Body of pancreas (tissue), 4 donors: Measurements from ENCODE around the gene DCT. TPM values are rescaled to one million over a fixed set of nuclear protein-coding genes. Genes with fewer than 3 reads are reported as not detected.

ENCODE experiments used
- ATAC-seq: fragments of 150-250 bp; one replicate; pipeline ENCODE4 v1.9.1; 2016
- DNase-seq, 4 donors: peaks; one replicate each; pipeline ENCODE4 v3.0.0-alpha.2; 2019
- H3K27ac ChIP-seq, 4 donors: fragments of 200-600 bp; sonication (generic); 1 replicate in 3 of 4; 2 replicates in 1 of 4; pipeline versions ENCODE4 v1.5.1 to v1.6.1; 2016 to 2019; ENCODE audit warnings: mild to moderate bottlenecking in 1 of 4, mixed read lengths in 1 of 4, moderate library complexity in 1 of 4
- H3K27me3 ChIP-seq, 2 donors: fragments of 200-600 bp; sonication (generic); one replicate each; pipeline ENCODE4 v1.6.0; 2016; ENCODE audit warnings: mild to moderate bottlenecking in 1 of 2
- H3K36me3 ChIP-seq, 2 donors: fragments of 200-600 bp; sonication (generic); replicated peaks in 1 of 2; 2 replicates each; pipeline ENCODE4 v1.5.1; 2016; ENCODE audit warnings: low read depth in 2 of 2; ENCODE audit not compliant: insufficient read depth in 1 of 2
- H3K4me1 ChIP-seq: fragments of 200-600 bp; sonication (generic); one replicate; pipeline ENCODE4 v1.6.0; 2016
- H3K4me3 ChIP-seq, 2 donors: fragments of 200-600 bp; sonication (generic); 1 replicate in 1 of 2; 2 replicates in 1 of 2; pipeline ENCODE4 v1.5.1; 2016 to 2019
- H3K9me3 ChIP-seq, 3 donors: fragments of 200-600 bp; sonication (generic); 1 replicate in 2 of 3; 2 replicates in 1 of 3; pipeline ENCODE4 v1.5.1; 2016
- CTCF ChIP-seq, 7 experiments: fragments of 450-650 bp in 4 of 7; fragments of 200-600 bp in 3 of 7; sonication (generic) in 3 of 7; IDR thresholded peaks; one replicate each; pipeline ENCODE4 v1.5.1; 2016 to 2019; ENCODE audit warnings: antibody characterized with exemption in 7 of 7
- POLR2A ChIP-seq, 3 donors: fragments of 450-650 bp; IDR thresholded peaks; one replicate each; pipeline ENCODE4 v1.6.1; 2016; ENCODE audit warnings: antibody characterized with exemption in 3 of 3, mild to moderate bottlenecking in 2 of 3
- WGBS, 2 donors: methylation state at CpG; one replicate each; pipeline ENCODE4 v1.1.5; 2017; 5-methylcytosine and 5-hydroxymethylcytosine counted together
- intact Hi-C: fragments of 100-400 bp; cut with DNase I; formaldehyde crosslinking; loops from one replicate; pipeline ENCODE4 v1.15.1; 2023
- total RNA-seq, 2 donors: library from RNA; depleted of rRNA; stranded (reverse); fragments of >200 nt; gene quantifications; one replicate each; pipeline ENCODE4 v1.1.0, GENCODE V29; 2016

The DCT gene
- total RNA-seq, 2 donors from 2014 or later = 0.33 to 0.78 TPM

- no peak for TF ChIP-seq POLR2A (IDR thresholded peaks at IDR 0.05)
- TF ChIP-seq CTCF (IDR thresholded peaks at IDR 0.05) = peak; percentile 30 to 73 (median 60)
- DNase-seq = no peak
- ATAC-seq = peak; percentile 78
- 29 to 33% methylated on average over 4 of the region's 4 CpGs for WGBS, 2 donors
- no peaks in the 10 kb centered on the region for H3K9me3 ChIP-seq
- intact Hi-C loops = no loop called here
- H3K27ac ChIP-seq = no peak overlapping the region
- no peaks in the 10 kb centered on the region for H3K4me1 ChIP-seq
- H3K36me3 ChIP-seq = no peaks in the 10 kb centered on the region
- H3K4me3 ChIP-seq = no peak overlapping the region
- no peaks in the 10 kb centered on the region for H3K27me3 ChIP-seq
These were observed 43.8 kb downstream of the DCT start for GRCh38 chr13:94435604-94436226.

- H3K36me3 ChIP-seq = no peaks in the 10 kb centered on the region
- no peaks in the 10 kb centered on the region for H3K27me3 ChIP-seq
- intact Hi-C loops = loop anchor here (5.0 kb wide), 1 partner anchor 184 kb away; no protein-coding TSS in a partner anchor
- no peak for ATAC-seq
- H3K4me3 ChIP-seq = no peak overlapping the region
- H3K27ac ChIP-seq = no peak overlapping the region
- TF ChIP-seq CTCF (IDR thresholded peaks at IDR 0.05) (no peak), POLR2A (IDR thresholded peaks at IDR 0.05) (no peak)
- WGBS, 2 donors = 59 to 67% methylated on average over 19 of the region's 19 CpGs
- no peak for DNase-seq
- no peaks in the 10 kb centered on the region for H3K4me1 ChIP-seq
- no peaks in the 10 kb centered on the region for H3K9me3 ChIP-seq
These were observed 46.2 kb downstream of the DCT start for GRCh38 chr13:94433055-94433961.

GRCh38 chr13:94431987-94432386 lies 47.5 kb downstream of the DCT start:
- H3K27me3 ChIP-seq = no peaks in the 10 kb centered on the region
- no peaks in the 10 kb centered on the region for H3K4me1 ChIP-seq
- no peak overlapping the region for H3K27ac ChIP-seq
- H3K4me3 ChIP-seq = no peak overlapping the region
- no peak for TF ChIP-seq POLR2A (IDR thresholded peaks at IDR 0.05)
- no peak for TF ChIP-seq CTCF (IDR thresholded peaks at IDR 0.05)
- no peaks in the 10 kb centered on the region for H3K9me3 ChIP-seq
- intact Hi-C loops = loop anchor here (5.0 kb wide), 1 partner anchor 185 kb away; no protein-coding TSS in a partner anchor
- no peak for DNase-seq
- H3K36me3 ChIP-seq = no peaks in the 10 kb centered on the region
- no peak for ATAC-seq

- Histone ChIP-seq H3K9me3 (no peaks in the 10 kb centered on the region), H3K27ac (no peak overlapping the region), H3K36me3 (no peaks in the 10 kb centered on the region), H3K4me3 (no peak overlapping the region), H3K4me1 (no peaks in the 10 kb centered on the region), H3K27me3 (no peaks in the 10 kb centered on the region)
- DNase-seq (no peak), ATAC-seq (no peak)
- 76 to 81% methylated on average over 2 of the region's 2 CpGs for WGBS, 2 donors
- intact Hi-C loops = loop anchor here (5.0 kb wide), 1 partner anchor 186 kb away; no protein-coding TSS in a partner anchor
- no peak for TF ChIP-seq CTCF (IDR thresholded peaks at IDR 0.05)
- TF ChIP-seq POLR2A (IDR thresholded peaks at IDR 0.05) = no peak
These were observed 47.9 kb downstream of the DCT start for GRCh38 chr13:94431574-94431973.
